ENCODE results near the gene ACOT12.

DNA sequence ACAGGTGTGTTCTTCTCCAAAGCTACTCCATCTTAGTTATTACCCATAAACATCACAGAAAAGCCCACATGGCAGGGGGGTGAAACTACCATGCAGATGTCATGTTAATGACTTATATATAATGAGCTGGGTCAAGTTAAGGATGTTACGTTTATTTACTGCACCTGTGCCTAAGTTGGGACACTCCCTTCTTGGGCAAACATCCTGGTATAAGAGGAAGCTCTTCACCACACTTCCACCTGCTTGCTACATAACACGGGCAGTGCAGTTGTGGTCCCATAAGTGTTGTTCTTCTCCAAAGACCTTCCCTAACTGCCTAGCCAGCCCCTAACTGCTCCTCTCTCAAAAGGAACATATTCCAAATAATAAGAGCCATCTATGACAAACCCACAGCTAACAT lies 101.8 kb downstream of the ACOT12 start:
- TF ChIP-seq RNF2 (conservative IDR thresholded peaks at IDR 0.05; ENCODE audit: low read depth): no peak
- TF ChIP-seq, protein P1, sequence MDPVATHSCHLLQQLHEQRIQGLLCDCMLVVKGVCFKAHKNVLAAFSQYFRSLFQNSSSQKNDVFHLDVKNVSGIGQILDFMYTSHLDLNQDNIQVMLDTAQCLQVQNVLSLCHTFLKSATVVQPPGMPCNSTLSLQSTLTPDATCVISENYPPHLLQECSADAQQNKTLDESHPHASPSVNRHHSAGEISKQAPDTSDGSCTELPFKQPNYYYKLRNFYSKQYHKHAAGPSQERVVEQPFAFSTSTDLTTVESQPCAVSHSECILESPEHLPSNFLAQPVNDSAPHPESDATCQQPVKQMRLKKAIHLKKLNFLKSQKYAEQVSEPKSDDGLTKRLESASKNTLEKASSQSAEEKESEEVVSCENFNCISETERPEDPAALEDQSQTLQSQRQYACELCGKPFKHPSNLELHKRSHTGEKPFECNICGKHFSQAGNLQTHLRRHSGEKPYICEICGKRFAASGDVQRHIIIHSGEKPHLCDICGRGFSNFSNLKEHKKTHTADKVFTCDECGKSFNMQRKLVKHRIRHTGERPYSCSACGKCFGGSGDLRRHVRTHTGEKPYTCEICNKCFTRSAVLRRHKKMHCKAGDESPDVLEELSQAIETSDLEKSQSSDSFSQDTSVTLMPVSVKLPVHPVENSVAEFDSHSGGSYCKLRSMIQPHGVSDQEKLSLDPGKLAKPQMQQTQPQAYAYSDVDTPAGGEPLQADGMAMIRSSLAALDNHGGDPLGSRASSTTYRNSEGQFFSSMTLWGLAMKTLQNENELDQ (CRISPR knock-in tag; IDR thresholded peaks at IDR 0.05; ENCODE audit: borderline replicate concordance): no peak
- TF ChIP-seq, protein P2, sequence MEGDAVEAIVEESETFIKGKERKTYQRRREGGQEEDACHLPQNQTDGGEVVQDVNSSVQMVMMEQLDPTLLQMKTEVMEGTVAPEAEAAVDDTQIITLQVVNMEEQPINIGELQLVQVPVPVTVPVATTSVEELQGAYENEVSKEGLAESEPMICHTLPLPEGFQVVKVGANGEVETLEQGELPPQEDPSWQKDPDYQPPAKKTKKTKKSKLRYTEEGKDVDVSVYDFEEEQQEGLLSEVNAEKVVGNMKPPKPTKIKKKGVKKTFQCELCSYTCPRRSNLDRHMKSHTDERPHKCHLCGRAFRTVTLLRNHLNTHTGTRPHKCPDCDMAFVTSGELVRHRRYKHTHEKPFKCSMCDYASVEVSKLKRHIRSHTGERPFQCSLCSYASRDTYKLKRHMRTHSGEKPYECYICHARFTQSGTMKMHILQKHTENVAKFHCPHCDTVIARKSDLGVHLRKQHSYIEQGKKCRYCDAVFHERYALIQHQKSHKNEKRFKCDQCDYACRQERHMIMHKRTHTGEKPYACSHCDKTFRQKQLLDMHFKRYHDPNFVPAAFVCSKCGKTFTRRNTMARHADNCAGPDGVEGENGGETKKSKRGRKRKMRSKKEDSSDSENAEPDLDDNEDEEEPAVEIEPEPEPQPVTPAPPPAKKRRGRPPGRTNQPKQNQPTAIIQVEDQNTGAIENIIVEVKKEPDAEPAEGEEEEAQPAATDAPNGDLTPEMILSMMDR (CRISPR knock-in tag; IDR thresholded peaks at IDR 0.05): no peak
